SW480 (cell line): ENCODE results near the gene TNFAIP3.

Experiments used
- DNase-seq: peaks from one replicate; pipeline ENCODE4 v3.0.0-alpha.2; 2016; ENCODE audit warnings: low spot score

The TNFAIP3 gene

DNA sequence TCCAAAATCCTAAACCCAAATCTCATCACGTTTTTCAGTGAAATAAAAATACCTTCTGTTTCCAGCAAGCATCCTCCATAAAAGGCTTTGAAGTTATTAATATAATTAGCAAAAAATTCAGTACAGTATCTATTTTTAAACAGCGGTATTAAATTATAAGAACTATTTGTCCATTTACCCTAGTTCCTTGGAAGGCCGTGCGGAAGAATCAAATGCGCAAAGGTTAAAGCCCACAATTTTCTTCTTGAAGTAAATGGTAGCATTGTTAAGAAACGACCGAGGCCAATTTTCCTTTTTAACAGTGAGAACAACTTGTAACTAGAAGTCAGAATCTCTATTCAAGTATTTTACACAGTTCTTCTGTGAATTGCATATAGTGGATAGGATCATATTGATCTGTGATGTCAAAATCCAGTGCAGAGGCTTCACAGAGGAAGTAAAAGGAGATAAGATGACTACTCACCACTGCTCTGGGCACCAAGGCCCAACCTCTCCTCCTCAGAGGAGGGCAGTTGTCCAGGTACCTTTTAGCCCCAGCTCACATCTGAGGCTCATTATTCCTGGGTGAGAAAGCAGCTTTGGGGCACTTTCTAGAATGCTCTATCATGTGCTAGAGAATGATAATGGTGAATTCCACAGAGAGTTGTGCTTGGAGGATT lies 36.3 kb downstream of the TNFAIP3 start:
- DNase-seq, result no peak

DNA sequence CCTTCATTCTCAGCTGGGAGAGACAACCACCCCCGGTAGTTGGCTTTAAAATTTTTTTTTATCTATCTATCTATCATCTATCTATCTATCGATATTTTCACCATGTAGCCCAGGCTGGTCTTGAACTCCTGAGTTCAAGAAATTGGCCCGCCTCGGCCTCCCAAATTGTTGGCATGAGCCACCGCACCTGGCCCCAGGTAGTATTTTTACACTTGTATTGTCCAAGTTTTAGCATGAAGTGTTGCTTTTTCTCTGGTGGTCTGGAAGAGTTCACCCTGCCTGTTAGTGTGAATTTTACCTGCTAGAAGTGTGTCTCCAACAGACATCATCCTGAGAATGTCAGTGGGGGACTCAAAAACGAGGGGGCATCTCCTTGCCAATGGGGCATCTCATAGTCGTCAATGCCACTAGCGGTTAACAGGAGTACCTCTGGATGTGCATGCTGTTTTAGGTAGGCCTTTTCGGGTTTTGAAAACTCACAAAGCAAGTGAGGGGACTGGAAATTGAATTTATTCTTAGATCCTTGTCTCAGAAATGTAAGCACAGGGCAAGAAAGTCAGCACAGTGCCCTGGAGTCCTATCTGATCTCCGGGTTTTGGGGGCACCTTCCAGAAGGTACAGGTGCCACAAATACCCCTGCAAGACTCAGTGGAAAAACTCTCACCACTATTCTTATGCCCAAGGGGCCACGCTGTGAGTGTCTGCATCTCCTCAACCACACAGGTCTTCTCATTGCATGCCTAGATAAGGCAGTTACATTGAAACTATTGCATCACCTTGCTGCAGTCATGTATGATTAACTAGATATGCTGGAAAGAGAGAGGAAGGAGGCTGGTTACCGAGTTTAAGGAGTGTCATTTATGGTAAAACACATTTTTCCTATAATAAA lies 37.1 kb downstream of the TNFAIP3 start:
- no peak for DNase-seq

DNA sequence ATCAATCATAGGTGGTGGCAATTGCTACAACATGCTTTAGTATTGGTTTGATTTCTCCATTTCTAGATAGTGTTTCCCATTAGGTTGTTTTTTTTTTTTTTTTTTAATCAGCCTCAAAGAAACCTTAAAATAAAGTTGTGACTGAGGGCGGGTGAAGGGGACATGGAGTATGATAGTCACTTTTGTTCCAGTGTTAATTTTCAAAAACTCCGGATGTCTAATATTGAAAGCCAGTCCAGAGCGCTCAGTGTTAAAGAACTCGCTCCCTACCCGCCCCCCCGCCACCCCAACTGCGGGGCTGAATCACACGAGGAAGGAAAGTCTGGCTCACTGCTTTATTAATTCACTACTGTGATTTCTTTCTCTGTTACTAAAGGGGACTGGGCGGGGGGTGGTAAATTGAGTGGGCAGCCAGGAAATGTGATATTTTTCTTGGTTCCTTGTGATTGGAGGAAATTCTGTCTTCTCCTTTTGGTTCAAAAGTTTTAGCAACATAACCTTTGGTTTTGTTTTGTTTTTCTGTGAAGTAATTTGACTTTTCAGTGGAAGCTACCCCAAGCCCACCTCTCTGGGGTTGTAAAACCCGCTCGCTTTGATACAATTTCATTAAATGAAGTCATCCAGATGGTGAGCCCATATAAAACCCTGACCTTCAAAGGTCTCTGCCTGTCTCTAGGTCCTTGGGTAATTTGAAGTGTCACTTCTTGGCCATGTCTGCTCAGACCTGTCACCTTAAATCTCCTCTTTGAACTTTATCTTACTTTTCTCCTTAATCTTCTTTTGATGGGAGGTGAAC lies 38.0 kb downstream of the TNFAIP3 start:
- DNase-seq, result no peak

DNA sequence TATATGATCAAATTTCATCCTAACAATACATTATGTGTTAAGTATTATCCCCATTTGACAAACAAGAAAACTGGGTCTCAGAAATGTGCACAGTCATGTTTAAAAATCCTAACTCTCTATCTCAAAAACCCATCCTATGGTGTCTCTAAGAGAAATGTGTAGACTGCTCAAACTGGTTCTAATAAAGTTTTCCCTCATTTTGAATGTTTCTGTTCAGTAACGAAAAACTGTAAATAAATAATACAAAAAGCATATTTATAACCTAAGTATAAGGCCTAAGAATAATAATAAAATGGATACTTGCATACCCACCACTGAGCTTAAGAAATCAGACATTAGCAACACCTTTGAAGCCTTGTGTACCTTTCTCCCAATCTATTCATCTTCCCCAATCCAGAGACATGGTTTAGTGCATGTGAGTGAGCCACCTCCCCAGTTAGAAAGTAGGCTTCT lies 39.0 kb downstream of the TNFAIP3 start:
- no peak for DNase-seq

DNA sequence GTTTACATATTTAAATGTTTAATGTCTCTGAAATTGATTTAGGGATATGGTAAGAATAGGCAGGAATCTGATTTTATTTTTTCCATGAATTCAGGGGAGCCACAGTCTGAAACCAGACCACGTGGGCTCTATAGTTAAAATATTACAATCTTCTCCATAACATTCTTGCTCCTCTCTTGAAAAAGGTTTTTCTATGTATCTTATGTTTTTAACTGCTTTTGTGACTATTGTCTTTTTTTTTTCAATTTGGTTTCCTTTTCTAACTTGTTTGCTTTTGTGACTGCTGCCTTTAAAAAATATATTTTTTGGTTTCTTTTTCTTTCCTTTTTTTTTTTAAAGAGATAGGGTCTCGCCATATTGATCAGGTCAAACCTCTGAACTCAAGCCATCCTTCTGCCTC lies 40.1 kb downstream of the TNFAIP3 start:
- DNase-seq, result no peak

DNA sequence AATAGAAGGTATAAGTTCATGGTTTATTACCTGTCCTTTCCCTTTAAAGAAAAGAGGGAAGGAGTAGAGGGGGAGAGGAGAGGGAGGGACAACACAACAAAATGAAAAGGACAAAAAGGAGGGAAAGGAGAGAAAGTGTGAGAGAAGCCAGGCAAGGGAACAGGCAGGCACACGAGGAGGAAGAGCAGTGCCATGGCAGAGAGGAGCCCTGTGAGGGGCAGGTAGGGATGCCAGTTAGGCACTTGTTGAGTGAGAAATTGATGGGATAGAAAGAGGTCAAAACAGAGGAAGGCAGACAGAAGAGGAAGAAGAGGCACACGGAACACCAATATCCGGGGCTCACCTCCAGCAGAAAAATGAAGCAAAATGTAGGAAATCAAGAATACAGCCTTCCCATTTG lies 42.5 kb downstream of the TNFAIP3 start:
- no peak for DNase-seq

DNA sequence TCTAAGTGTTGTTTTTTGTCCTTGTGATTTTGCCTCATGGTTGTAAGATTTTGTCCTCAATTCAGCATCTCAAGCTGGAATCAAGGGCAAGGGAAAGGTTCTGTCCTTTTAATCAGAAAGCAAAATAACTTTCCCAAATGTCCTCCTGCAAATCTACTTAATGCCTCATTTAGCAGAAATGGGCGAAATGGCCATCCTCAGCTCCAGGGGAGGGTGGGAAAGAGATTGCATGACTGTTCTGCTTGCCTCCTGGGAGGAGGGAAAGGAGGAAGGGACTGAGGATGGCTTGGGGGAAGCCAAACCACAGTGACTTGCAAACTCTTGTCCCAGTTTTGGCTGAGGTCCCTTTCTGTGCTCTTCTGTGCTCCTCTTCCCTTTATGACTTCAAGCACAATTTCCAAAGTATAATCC lies 43.4 kb downstream of the TNFAIP3 start:
- no peak for DNase-seq

DNA sequence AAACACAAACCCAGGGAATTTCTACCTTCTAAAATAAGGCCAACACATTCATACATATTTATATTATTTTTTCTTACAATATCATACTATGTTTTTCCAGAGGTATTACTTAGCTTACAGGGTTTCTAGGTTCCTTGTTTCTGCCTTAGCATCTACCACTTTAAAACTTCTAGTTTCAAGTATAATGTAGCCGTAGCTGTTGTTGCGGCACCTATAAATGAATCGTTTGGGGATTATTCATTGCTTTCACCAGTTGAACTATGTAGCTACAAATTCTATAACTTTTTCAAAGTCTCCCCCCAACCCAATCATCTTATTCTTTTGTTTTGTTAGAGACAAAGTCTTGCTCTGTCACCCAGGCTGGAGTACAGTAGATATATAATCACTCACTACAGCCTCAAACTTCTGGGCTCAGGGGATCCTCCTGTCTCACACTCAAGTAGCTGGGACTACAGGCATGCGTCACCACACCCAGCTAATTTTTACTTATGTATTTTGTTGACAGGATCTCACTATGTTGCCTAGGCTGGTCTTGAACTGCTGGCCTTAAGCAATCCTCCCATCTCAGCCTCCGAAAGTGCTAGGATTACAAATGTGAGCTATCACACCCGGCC lies 43.9 kb downstream of the TNFAIP3 start:
- no peak for DNase-seq

DNA sequence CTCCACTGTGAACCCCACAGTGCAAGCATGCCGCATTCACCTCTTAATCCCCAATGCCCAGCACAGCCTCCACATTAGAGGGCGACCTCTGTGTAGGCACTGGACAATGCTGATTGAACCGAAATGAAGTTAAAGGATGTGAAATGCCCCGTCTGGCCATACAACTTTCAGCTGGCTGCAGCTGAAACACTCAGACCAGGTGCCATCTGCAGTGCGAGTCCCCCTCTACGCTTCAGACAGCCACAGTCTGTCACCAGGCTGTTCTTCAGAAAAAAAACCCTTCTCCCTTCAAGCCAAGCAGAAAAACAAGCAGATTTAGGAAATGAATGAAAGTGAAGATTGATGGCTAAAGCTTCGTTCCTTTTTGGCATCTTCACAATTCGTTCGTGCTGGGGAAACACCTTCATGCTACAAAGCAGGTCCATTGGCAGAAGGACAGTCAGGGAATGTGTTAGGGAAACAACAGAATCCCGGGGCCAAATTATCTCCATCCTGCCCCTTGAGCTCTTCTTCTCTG lies 44.7 kb downstream of the TNFAIP3 start:
- no peak for DNase-seq

DNA sequence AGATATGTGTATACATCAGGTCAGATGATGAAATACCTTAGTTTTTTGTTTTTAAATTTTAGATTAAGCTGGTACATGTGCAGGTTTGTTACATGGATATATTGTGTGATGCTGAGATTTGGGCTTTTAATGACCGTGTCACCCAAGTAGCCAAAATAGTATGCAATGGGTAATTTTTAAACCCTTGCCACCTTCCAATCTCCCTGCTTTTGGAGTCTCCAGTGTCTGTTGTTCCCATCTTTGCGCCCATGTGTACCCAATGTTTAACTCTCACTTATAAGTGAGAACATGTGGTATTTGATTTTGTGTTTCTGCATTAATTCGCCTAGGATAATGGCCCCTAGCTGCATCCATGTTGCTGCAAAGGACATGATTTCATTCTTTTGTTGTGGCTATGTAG lies 45.8 kb downstream of the TNFAIP3 start:
- no peak for DNase-seq

DNA sequence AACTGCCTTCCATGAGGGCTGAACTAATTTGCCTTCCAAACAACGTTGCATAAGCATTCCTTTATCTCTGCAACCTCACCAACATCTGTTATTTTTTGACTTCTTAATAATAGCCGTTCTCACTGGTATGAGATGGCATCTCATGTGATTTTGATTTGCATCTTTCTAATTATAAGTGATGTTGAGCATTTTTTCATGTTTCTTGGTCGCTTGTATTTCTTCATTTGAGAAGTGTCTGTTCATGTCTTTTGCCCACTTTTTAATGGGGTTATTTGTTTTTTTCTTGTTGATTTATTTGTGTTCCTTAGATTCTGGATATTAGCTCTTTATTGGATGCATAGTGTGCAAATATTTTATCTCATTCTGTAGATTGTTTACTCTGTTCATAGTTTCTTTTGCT lies 46.4 kb downstream of the TNFAIP3 start:
- DNase-seq, result no peak

DNA sequence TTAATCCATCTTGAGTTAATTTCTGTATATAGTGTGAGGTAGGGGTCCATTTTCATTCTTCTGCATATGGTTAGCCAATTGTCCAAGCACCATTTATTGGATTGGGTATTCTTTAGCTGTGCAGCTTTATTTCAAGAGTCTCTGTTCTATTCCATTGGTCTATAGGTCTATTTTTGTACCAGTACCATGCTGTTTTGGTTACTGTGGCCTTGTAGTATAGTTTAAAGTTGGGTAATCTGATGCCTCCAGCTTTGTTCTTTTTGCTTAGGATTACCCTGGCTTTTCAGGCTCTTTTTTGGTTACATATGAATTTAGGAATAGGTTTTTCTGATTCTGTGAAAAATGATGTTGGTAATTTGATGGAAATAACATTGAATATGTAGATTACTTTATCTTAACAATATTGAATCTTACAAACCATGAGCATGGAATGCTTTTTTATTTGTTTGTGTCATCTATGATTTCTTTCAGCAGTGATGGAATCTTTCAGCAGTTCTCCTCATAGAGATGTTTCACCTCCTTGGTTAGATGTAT lies 47.0 kb downstream of the TNFAIP3 start:
- DNase-seq, result no peak

DNA sequence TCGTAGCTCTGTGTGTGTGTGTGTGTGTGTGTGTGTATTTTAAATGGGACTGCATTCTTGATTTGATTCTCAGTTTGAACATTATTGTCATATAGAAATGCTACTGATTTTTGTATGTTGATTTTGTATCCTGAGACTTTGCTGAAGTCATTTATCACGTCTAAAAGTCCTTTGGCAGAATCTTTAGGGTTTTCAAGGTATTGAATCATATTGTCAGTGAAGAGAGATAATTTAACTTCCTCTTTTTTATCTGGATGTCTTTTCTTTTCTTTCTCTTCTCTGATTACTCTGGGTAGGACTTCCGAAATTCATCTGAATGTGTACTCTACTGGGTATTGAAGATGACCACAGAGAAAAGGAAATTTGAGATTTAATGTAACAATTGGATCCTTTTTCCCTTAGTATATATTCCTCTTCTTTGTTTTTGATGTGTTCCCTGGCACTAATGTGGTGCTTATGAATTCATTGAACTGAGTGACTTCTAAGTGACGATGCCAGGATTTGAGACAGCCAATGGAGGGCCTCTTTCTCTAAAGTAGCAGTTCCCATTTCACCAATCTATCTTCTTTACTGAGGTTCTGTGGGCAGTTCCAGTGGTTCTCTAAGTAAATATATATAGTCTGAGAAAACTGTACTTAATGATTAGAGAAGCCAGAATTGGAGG lies 47.6 kb downstream of the TNFAIP3 start:
- no peak for DNase-seq

DNA sequence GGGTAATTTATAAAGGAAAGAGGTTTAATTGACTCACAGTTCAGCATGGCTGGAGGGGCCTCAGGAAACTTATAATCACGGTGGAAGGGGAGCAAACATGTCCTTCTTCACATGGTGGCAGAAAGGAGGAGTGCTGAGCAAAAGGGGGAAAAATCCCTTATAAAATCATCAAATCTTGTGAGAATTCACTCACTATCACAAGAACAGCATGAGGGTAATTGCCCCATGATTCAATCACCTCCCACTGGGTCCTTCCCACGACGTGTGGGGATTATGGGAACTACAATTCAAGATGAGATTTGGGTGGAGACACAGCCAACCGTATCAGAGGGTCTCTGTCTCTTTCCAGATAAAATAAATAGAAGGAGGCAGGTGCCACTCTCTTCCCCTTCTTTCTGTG lies 48.7 kb downstream of the TNFAIP3 start:
- no peak for DNase-seq

DNA sequence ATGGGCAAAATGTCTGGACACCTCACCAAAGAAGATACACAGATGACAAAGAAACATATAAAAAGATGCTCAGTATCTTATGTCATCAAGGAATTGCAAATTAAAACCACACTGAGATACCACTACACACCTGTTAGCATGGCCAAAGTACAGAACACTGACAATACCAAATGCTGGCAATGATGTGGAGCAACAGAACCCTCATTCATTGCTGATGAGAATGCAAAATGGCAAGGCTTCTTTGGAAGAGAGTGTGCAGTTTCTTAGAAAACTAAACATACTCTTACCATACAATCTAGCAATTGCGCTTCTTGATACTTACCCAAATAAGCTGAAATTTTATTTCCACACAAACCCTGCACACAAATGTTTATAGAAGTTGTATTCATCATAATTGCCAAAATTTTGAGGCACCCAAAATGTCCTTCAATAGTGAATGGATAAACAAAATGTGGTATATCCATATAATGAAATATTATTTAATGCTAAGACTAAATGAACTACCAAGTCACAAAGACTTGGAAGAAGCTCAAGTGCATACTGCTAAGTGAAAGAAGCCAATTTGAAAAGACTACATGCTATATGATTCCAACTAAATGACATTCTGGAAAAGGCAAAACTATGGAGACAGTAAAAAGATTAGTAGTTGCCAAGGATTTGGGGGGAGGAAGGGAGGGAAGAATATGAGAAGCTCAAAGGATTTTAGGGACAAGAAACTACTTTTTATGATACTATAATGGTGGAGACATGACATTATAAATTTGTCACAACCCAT lies 50.7 kb downstream of the TNFAIP3 start:
- DNase-seq, result no peak

DNA sequence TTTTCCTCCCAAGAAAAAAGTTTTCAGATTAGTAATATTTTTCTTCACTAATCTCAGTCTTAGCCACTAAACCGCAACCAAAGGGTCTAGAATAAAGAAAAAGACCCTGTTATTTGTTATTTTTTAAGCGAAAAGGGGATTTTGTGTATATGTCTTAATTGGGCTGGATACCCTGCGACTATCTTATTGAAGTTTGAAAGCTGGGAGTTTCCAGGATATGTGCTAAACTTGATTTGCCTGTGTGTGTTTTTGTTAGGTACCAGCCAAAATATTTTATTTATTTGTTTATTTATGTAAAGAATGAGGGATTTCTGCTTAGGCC lies 52.4 kb downstream of the TNFAIP3 start:
- no peak for DNase-seq

DNA sequence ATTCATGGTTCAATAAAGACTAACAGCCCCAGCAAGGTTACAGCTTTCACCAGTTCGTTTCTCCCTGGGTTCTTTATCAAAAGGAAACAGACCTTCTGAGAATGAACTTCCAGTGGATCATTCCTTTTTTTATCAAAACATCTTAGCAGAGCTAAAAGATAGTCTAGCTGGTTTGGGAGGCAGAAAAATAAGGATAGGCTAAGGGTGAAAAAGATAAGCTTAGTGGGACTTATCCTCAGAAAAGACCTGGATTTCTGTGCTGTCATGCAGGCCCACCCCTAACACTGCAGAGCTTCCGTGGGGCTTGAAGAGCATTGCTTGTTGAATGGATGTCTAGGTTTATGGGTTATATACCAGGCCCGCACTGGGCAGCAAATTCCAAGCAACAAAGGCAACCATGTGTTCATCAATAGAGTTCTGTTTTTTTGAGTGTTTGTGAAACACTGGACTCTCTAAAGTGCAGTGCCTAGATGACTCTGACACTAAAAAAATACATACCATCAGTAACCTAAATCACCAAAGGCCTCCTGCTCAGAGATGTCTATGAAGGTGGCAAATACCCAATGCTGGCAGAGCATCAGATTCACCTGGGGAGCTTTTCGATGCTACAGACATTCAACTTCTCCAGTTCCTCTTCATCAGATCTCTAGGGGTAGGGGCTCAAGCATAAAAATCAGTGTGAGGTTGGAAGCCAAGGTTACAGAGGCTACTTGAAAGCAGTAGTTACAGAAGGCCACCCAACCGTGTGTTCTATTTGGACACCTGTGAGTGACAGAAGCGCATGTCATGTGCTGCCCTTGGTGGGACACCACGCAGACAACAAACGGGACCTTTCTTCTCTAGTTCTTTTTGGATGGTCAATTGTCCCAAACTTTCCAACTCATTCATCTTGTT lies 53.0 kb downstream of the TNFAIP3 start:
- no peak for DNase-seq

DNA sequence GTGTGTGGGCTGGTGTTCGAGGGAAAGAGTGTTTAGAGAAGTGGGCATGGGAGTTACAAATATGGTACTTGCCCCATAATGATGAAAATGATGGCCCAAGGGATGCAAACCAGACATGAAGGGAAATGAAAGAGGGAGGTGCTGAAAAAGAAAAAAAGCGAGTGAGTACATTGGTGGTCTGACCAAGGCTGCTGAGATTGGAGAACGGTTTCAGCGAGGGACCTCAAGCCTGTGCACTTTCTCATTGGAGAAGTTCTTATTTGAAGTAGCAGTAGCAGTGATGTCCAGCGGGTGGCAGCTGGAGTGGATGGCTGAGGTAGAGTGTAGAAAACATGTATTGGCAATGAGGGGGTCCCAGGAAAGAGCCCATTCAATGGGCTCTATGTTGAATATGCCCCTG lies 54.8 kb downstream of the TNFAIP3 start:
- DNase-seq, result no peak

DNA sequence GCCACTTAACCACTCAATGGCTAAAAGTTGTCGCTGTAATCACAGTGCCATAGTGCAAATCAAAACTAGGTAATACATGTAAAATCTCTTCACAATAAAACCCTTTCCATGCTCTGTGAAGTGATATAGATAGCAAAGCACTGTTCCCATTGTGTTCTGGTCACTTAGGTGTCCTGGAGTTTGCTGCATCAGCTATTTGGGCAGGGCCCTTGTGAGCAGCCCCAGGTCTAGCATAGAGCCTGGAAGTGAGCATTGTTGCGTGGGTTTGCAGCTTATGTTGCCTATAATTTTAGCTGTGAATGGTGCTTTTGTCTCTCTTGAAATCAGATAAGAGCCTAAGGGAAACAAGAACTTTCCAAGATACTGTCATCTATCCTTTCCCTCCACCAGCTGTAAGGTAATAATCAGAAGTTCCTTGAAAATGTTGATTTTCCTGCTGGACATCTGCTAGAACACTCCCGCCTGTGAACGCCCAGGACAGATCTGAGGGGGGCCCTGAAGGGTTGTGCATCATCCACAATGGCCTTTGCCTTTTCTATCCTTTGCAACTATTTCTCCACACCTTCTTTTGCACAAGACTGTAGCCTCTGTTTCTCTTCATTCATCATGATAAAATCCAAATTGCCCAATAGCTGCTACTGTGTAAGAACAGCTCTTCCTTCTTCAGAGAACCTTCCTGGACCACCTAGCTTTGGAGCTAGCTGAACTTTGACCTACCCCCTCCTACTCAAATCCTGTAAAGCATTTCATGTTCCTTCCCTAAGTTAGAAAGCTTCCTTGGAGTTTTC lies 57.0 kb downstream of the TNFAIP3 start:
- no peak for DNase-seq
